Stimulated activated CD4-positive, alpha-beta T cell treated with anti-CD3 and anti-CD28 coated beads, Interleukin-2, amount 100 ng/mL, for 24 hours (primary cell): Measurements from ENCODE around the gene EFNA5.
"Not testable (repeated sequence)": the region's sequence is repeated elsewhere in the genome, so short reads cannot be mapped to it uniquely, and the experiment has no call there.

ENCODE experiments used
- DNase-seq, 2 donors: peaks; one replicate each; pipeline ENCODE4 v3.0.0-alpha.2; 2020

The EFNA5 gene

DNA sequence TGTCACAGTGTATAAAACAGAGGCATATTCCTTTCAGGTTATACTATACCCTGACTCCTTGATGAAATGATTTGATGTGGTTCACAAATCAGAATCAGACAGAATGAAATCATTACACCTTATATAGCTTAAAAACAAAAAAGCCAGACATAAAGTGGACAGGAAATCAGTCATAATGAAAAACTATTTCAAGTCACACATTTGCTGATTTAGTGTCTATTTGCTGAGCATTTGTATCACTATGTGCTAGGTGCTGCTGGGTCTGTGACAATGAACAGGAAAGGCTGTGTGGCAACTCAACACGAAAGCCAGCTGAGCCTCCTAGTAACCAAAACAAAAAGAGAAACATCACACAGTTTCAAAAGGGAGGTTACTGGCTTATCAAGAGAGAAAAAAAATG, 194.0 kb downstream of the EFNA5 start:
- no peak for DNase-seq

DNA sequence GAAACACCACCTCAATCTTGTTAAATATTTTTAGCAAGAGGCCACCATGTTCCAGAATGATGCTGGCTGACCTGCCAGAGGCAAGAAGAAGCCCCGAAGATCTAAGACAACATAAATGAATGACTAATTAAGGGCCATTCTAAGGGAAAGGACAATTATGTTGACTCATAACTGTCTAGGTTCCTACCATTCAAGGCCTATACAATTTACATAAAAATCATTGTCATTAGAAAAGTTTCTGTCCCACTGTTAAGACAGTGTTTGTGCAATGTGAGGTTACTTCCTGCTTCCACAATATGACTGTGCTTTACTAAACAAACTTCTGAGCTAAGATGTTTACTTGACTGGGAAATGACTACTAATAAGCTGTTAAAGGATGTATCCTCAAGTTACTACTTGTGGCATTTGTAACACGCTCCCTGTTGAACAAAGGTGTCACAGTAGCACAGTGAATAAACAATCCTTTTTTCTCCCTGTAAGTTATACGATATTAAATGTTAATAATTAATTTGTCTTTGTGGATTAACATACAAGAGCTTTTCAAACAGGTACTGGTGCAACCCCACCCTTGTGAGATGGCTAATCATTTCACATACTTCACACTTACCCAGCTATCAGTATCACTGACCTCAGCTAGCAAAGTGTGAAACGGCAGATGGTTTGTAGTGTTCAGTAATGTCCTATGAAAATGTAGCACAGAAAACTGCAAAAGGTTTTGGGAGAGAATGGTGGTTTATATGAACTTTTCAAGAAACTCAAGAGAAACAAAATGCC, 195.8 kb downstream of the EFNA5 start:
- DNase-seq, result no peak

DNA sequence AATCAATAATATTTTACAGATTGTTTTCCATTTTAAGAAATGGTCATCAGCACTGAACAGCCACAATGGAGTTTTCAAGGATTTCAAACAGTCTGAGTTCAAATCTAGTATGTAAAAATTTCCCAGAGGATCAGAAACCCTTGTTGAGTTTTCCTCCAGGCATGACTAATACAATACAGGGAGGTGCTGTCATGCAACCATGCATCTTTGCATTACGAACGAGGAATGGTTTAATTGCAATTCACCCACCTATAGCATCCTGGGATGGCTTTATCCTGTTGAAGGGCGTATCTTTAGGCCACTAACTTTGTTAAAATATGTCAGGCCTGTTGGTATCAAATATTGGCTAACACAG, 196.4 kb downstream of the EFNA5 start:
- DNase-seq, result no peak

DNA sequence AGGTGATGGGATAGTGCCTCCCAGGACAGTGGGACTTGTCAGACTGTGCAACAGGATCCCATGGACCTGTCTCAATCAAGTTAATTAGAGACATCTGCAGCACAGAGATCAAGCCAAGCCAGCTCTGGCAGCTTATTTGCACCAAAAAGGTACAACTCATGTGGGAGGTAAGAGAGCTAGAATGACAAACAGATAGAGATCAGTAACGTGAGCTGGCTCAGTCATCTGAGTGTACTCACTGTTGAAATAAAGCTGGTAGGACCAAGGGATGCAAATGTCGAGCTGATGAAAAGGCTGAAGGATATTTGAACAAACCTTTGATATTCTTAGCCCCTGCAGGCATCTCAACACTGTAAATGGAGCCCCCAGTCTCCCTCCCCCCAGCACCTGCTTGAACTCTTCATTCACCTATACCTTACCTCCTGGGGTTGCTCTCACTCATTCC, 198.1 kb downstream of the EFNA5 start:
- no peak for DNase-seq

DNA sequence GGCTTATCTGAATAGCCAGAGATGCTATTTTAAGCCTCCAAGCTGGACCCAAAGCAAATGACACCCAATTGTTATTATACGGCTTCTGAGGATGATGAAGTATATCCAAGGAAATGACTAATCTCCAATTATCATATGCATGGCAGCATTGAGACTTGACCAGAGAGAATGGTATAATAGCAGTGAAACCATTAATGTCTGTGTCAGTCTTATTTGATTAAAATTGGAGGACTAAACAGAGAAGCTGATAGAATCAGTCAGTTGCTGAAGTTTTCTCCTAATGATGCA, 200.5 kb downstream of the EFNA5 start:
- DNase-seq, result no peak

DNA sequence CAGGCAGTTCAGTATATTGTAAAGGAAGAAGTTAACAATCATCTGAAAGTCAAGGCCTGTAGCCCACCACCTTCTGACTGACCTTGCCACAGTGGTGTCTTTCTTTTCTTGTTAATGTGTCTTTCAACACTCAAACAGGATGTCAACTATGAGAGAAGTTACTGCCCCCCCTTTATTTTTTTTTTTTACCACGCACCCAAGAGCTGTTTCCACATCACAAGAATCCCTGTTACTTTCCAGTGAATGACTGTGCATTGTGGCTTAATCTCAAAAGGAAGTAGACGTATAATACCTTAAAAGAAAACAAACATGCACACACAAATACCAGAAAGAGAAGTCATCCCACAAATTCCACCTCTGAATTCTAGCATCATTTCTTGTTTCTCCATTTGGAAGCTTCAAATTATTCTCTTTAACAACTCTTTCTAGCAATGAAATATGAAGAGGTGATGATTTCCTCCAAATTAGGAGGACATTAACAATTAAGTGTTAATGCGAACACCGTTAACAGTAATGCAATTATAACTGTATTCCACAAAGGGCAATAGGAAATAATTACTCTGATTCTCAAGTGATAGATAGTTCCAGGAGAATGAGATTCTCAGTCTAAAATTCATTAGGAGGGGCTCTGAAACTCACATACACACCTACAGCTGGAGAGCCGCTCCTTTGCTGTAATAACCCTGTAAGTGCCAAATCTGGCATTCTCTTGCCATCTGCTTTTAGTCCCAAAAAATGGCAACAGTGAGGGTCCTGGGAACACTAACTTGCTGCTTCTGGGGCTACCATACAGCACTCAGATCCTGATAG, 201.0 kb downstream of the EFNA5 start:
- no peak for DNase-seq

DNA sequence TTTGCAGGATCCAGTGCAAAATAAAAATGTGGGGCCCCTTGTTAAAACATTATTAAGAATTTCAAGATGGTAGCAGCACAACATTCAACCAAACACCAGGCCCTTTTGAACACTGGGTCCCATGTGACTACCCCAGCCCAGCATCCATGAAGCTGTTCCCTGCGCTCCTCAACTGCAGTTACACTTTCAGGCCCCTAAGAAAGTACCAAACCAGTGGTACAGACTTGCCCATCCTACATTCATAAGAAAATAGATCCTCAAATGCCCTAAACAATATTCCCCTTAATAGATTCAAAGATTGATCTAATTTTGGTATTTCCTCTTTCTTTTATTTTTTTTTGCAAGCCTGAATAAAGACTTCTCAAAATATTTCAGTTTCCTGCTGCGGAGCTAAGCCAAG, 201.7 kb downstream of the EFNA5 start:
- no peak for DNase-seq

DNA sequence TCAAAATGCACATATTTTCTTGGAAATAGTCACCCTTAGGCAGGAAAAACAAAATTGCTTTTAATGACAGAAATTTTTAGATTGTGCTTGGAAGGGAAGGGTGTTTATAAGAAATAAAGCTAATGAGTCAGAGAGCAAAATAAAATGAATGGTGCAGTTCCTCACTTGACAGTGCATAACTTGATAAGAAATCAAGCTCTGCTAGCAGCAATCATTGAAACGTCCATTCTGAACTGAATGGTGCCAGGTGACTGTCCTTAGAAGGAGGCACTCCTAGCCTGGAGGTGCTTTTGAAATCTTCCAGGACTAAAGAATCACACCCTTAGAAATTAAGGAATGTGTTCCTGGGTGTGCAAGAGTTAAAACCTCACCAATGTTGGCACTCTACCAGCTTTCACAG, 202.5 kb downstream of the EFNA5 start:
- DNase-seq, result no peak

DNA sequence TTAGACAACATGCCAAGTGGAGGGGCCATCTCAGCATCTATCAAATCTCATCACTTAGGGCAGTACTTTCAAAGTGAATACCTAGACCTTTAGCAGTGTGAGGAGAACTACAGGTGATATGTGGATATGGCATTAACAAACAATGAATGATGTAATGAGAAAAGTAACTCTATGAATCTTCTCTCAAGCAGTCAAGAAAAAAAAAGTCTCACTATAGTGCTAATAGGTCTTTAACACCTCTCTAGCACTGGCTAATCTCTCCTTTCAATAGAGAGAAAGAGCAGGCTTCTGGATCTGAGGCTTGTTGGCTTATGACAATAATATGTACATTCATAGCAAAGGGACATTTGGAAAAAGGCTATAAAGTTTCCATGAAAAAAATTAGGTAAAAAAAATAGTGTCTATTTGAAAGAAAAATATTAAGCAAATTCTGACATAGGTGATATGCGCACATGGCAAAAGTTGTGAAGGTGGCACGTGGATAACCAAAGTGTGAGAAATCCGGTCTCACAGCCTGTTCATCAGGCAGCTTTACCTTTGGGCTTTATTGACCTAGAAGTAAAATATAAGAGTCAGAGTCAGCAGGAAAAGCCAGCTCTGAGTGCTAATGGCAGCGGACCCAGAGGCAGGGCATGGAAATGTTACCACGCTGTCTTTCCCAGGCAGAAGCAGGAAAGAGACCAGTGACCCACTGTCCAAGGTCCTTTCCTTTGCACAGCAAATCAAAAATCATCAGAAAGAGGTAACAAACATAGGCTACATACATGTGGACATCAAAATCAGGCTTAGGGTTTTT, 203.4 kb downstream of the EFNA5 start:
- no peak for DNase-seq

DNA sequence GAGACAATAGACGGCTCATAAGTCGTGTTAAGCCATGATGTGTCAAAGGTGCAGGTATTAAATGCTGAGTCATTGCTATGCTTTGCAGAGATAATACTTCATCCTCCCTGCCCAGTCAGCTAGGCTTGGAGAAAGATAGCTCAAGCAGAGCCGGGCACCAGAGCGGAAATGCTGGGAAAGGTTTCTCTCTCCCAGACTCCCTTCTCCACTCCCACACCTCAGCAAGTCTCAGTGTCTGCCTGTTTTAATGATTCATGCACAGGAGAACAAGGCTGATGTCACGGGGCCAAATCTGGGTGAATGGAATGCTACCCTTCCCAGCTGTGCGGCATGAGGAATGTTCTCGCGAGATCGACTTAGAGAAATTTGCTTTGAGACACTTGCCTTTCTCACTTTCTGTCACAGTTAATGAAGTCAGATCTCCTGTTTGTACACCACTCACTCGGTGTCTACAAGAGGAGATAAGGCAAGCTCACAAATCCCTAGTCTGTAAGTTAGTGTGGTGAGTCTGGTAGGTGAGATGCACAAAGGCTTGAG, 204.4 kb downstream of the EFNA5 start:
- no peak for DNase-seq

DNA sequence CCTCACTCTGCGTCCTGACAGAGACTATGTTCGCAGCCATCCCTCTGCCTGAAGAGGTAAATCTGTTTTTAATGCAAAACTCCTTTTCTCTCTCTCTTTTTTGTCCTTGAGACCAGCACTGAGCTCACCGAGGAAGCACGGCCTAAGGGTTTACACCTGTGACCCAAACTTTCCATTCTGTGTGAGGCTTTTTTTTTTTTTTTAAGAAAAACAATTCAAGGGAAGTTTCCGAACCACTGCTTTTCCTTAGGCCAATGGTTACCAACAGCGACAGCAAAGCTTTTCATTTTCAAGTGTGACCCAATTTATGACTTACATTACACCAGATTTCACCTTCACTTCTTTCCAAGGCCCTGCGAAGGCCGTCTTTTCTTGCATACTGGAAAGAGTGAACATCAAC, 205.9 kb downstream of the EFNA5 start:
- no peak for DNase-seq

DNA sequence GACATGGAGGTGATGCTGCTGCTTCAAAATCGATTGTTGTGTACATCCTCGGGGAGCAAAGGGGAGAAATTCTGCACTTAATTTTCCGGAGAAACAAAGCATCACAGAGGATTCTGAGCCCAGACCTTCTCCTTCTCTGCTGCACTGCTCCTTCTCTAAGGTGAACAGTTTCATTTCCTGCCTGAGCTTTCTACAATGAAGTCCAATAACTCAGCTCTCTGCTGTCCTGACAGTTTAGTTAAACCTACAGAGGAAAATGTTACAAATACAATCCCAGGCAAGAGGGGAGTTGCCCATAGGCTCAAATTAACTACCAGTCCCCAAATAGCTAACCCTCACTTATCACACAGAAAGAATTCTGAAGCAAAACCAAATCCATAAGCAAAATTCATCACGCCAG, 206.3 kb downstream of the EFNA5 start:
- DNase-seq, result no peak

DNA sequence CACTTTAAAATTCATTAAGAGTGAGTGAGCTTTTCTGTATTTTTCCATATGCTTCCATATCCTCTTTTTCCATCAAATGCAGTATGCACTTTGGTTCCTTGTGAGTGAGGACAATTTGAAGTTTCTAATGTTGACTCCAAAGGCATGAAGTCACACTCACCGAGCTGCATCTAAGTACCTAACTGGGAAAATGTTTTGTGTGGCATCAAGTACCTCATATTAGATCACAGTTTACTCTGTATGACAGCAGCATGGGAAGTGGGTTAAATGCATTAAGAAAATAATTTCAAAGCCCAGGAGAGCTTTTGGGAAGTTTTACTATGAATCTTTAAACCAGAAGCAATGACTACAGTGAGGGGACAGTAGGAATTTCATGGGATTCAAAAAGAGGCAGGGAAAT, 207.0 kb downstream of the EFNA5 start:
- DNase-seq, result no peak

DNA sequence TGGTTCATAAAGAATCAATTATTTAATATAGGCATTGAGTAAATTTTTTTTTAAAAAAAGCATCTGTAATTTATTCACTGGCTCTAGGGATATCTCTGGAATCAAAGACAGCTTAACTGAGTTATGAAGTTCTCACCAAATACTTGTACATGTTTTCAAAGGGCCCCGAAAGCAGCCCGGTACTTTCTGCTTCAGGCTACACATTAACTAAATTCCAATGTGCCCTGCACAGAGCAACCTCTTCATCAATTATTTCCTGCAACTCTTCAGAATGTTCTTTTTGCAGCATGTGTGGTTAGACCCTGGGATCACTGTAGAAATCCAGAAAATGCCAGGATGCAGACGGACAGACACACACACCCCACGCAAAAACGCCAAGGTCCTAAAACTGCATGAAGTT, 209.0 kb downstream of the EFNA5 start:
- DNase-seq, result no peak

DNA sequence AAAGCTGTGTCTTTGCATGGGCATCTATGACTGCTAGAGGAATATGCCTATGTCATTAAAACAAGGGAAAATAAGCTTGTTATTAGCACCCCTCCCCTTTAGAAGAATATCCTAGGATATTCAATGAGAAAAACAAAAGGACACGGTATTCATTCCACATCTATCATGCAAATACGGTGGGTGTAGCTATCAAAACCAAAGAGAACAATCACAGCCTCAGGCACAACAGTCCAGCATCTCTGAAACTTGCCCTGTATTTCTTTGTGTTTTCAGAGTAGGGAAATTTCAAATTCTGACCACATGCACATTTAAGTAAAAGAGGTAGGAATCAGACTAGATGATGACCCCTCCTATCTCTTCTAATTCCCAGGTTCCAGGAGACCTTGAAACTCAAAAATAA, 209.9 kb downstream of the EFNA5 start:
- no peak for DNase-seq

DNA sequence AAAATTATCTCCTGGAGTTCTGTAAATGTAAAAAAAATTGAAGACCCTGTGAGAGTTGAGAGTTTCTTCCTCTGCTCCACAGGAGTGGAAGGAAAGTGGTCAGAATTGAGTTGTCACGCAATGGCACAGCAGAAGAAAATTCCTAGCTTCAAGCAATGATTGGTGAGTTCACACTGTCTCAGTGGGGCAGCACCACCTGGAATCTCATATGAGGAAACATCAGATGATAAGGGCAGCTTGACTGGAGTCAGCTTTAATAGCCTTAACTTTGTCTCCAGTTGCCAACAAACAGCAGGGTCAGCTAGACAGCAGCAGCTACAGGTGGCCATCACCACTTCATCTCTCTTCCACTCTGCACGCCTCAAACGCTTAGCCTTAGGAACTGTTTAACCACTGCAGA, 211.1 kb downstream of the EFNA5 start:
- DNase-seq, result no peak

DNA sequence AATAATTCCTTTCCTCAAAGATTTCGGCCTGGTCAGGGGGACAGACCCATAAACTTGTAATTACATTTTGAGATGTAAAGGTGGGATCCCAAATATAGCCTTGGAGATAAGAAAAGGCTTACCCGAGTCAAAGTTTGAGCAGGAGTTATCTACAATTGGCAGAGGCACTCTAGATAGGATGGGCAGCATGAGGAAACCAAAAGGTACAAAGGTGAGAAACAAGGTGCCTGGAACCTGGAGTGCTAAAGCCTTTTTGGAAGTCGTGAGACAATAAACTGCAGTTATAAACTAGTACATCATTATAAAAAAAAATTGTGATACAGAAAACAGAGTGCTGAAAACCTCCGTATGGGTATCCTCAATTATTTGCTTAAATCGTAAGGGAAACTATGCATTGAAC, 212.4 kb downstream of the EFNA5 start:
- DNase-seq, result no peak

DNA sequence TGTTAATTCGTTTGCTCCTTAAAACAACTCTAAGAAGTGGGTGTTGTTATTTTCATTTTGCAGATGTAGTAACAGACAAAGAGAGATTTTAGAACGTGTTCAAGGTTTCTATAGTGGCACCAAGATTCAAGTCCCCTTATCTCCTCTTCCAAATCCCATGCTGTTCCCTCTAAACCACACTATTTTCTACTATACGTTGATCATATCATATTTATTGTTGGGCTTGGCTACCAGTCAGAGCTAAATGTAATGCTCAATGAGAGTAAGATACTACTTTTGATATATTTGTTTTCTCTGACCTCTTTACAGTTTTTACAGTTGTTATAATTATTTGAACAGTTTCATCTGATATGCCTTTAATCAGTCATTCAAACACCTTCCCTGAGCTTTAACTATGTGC, 212.9 kb downstream of the EFNA5 start:
- DNase-seq, result no peak

DNA sequence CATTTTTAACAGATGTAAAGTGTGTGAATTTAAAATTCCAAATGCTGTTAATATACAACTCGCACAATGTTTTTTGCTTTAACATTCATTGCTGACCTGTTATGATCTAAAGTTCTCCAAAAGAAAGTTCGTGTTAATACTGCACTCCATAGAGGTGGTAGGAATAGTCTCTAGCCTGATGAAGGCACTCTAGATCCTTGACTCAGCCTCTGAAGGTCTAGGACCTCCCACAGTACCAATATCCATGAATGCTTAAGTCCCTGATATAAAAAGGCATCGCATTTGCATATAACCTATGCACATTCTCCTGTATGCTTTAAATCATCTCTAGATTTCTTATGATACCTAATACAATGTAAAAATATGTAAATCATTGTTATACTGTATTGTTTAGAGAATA, 213.6 kb downstream of the EFNA5 start:
- DNase-seq, result no peak

DNA sequence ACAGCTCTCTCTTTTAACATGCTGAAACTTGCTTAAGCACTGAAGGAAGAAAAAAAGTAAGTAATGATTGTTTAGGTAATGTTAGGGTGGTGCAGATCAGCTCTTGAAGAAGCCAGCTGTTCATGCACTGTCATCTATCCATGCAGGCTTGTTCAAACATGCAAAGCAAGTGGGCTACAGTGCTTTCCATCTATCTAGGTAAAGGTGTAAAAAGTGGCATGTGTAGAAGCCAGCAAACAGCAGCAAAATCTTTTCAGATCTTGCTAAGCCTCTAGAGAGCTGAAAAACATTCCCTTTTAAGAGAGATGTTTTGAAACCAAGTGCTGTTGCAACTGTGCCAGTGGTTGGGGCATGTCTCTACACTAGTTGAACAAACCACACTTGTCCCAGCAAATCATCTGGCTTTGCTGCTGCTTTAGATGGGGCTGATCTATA, 214.4 kb downstream of the EFNA5 start:
- DNase-seq, result no peak

DNA sequence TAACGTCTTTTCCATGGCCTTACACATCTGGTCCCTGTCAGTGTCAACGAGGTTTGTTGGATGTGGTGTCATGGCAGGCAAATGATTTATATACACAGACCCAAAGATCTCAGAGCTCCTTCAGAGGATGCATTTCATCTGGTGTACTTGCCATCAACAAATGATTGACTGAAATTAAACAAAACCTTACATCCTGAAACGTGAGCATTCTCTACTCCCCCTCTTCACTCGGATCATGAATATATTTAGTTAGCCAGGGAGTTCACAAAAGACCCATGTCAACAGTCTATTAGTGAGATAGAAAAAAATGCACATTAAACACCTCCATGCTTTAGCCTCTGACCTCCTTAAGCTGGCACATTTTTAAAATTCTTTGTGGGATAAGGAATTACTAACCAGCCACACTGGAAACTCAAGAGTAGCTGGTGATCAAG, 215.6 kb downstream of the EFNA5 start:
- no peak for DNase-seq

DNA sequence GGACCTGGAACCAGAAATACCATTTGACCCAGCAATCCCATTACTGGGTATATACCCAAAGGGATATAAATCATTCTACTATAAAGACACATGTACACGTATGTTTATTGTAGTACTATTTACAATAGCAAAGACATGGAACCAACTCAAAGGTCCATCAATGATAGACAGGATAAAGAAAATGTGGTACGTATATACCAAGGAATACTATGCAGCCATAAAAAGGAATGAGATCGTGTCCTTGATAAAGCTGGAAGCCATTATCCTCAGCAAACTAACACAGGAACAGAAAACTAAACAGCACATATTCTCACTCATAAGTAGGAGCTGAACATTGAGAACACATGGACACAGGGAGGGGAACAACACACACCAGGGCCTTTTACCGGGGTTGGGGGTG, 218.9 kb downstream of the EFNA5 start:
- not testable (repeated sequence) for DNase-seq

DNA sequence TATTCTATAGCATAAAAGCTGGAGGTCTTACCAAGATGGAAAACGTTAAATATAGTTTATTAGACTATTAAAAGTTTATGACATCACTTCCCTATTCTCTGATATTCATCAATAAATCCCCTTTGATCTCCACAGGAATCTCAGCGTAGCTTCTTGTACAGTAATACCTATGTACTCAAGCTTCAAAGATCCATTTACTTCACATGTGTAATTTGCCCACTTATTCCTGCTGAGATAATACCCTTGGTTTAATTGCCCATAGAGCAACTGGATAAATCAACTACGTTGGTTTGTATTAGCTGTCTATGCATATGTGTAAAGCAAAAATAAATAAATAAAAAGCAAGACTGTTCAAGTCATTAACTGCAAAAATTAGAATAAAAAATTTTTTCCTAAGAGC, 219.7 kb downstream of the EFNA5 start:
- no peak for DNase-seq

DNA sequence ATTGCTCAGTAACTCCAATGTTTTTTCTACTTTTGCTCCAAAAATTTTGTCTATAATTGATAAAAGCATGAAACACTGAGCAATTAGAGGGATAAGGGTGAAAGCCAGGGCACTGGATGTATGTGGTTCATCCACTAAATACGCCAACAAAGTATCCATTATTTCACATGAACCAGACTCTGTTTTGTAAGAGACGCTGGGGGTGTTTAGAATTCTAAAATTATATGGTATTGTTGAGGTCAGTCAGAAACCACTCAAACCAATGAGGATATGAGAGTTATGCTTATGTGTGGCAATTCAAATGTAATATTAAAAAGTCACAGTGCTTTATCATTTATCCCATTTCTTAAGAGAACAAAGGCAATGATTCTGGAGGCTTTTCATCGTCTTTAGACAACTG, 220.2 kb downstream of the EFNA5 start:
- DNase-seq, result no peak
